Panc1 (cell line): ENCODE data around the gene PITX2. TPM values are rescaled to one million over a fixed set of nuclear protein-coding genes. Genes with fewer than 3 reads are reported as not detected.

Experiments used
- ATAC-seq: fragments of 200-7000 bp; cut with Tn5 transposase; 2 replicates; pipeline ENCODE4 v1.9.1; 2020; ENCODE audit warnings: mild to moderate bottlenecking, moderate library complexity
- BruUV-seq: library from RNA; stranded (reverse); fragments of 400-500 nt; replicated peaks from 2 replicates; lab custom pipeline; 2021; lab: Mats Ljungman, UMichigan
- CTCF ChIA-PET: fragments of 300-600 bp; sonication (Branson Sonifier 250); formaldehyde crosslinking; loops from one replicate; lab custom pipeline; 2022; ENCODE audit warnings: antibody characterized with exemption; lab: Charles Lee
- POLR2A ChIA-PET: fragments of 300-600 bp; sonication (Branson Sonifier 250); formaldehyde crosslinking; loops from one replicate; lab custom pipeline; 2022; ENCODE audit warnings: antibody characterized with exemption; lab: Charles Lee
- DNase-seq: peaks from one replicate; pipeline ENCODE4 v3.0.0-alpha.2; 2010; ENCODE audit warnings: low read depth, low spot score
- H3K27ac ChIP-seq: 2 replicates; pipeline ENCODE4 v1.5.1; 2011; ENCODE audit warnings: mild to moderate bottlenecking, low read length, inconsistent platforms
- H3K27me3 ChIP-seq: fragments of 200-500 bp; sonication (Bioruptor generic); 2 replicates; pipeline ENCODE4 v1.6.0; 2014; ENCODE audit warnings: low read length, inconsistent platforms; ENCODE audit not compliant: control insufficient read depth, insufficient read depth
- H3K36me3 ChIP-seq: fragments of 200-500 bp; sonication (Bioruptor generic); 2 replicates; pipeline ENCODE4 v1.5.1; 2014; ENCODE audit warnings: inconsistent platforms, mild to moderate bottlenecking, low read length, moderate library complexity; ENCODE audit not compliant: control insufficient read depth, insufficient read depth
- H3K4me1 ChIP-seq: 2 replicates; pipeline ENCODE4 v1.5.1; 2011; ENCODE audit warnings: inconsistent platforms, mild to moderate bottlenecking, low read length, moderate library complexity; ENCODE audit not compliant: control insufficient read depth, insufficient read depth
- H3K4me3 ChIP-seq, 2 experiments: 2 replicates each; pipeline ENCODE4 v1.5.1; 2011 to 2012; ENCODE audit warnings: low read depth in 2 of 2, low read length in 2 of 2, mild to moderate bottlenecking in 2 of 2, inconsistent platforms in 1 of 2, moderate library complexity in 1 of 2
- H3K9me3 ChIP-seq: fragments of 200-500 bp; sonication (Bioruptor generic); 2 replicates; pipeline ENCODE4 v1.5.1; 2014; ENCODE audit warnings: low read depth, mild to moderate bottlenecking, inconsistent platforms, low read length, moderate library complexity; ENCODE audit not compliant: control insufficient read depth, insufficient read depth
- CTCF ChIP-seq: fragments of 450-650 bp; IDR thresholded peaks from 2 replicates; pipeline ENCODE4 v1.5.1; 2017; ENCODE audit warnings: mild to moderate bottlenecking
- POLR2AphosphoS5 ChIP-seq: IDR thresholded peaks from 2 replicates; pipeline ENCODE4 v1.6.1; 2012; ENCODE audit warnings: mild to moderate bottlenecking, low read depth, low read length, moderate library complexity
- REST ChIP-seq, 2 experiments: IDR thresholded peaks; 2 replicates each; pipeline ENCODE4 v1.6.1; 2011 to 2012; ENCODE audit warnings: low read depth in 2 of 2, control low read depth in 1 of 2, low read length in 1 of 2, mild to moderate bottlenecking in 1 of 2, moderate library complexity in 1 of 2; ENCODE audit not compliant: insufficient read depth in 1 of 2
- SIN3A ChIP-seq: IDR thresholded peaks from 2 replicates; pipeline ENCODE4 v1.6.1; 2012; ENCODE audit warnings: low read depth, mild to moderate bottlenecking, low read length, moderate library complexity, borderline replicate concordance; ENCODE audit not compliant: insufficient read depth
- TCF7L2 ChIP-seq: IDR thresholded peaks from 2 replicates; pipeline ENCODE4 v1.6.1; 2011; ENCODE audit warnings: mild to moderate bottlenecking, low read depth, low read length, inconsistent platforms
- in situ Hi-C: cut with HindIII; loops from 2 replicates; pipeline ENCODE4 v1.10.0; 2016; ENCODE audit warnings: low sequenced_read_pairs, low pct_unique_long_range_greater_than_20kb
- intact Hi-C: fragments of 100-400 bp; cut with micrococcal nuclease; formaldehyde crosslinking; loops from one replicate; pipeline ENCODE4 v1.10.0; 2022; ENCODE audit not compliant: unreplicated experiment
- total RNA-seq: library from RNA; stranded (reverse); gene quantifications from one replicate; pipeline ENCODE4 v1.2.1, GENCODE V29; 2021; ENCODE audit not compliant: unreplicated experiment

Gene PITX2
- total RNA-seq, 1 experiment from 2014 or later: 0.44 TPM

- POLR2A ChIA-PET: no interaction called here
- Histone ChIP-seq H3K27me3 (no peaks in the 10 kb centered on the region), H3K9me3 (no peaks in the 10 kb centered on the region), H3K36me3 (no peaks in the 10 kb centered on the region), H3K27ac (no peak overlapping the region), H3K4me1 (no peaks in the 10 kb centered on the region), H3K4me3 (no peak overlapping the region)
- in situ Hi-C loops: no loop called here
- no TSS peak for BruUV-seq
- intact Hi-C loops: no loop called here
- no peak for DNase-seq
- ATAC-seq: no peak
- TF ChIP-seq SIN3A (no peak), TCF7L2 (no peak), CTCF (no peak), POLR2AphosphoS5 (no peak), REST (IDR thresholded peaks at IDR 0.05; ENCODE audit: insufficient read depth in 1 of 2, low read depth in 2 of 2, low read length in 1 of 2) (no peak)
- CTCF ChIA-PET: no interaction called here
Measured at GRCh38 chr4:110660755-110661154, 37.9 kb upstream of the PITX2 start.

GRCh38 chr4:110654254-110654635 lies 31.4 kb upstream of the PITX2 start:
- intact Hi-C loops: no loop called here
- TF ChIP-seq CTCF (no peak), TCF7L2 (no peak), POLR2AphosphoS5 (no peak), SIN3A (no peak), REST (IDR thresholded peaks at IDR 0.05; ENCODE audit: insufficient read depth in 1 of 2, low read depth in 2 of 2, low read length in 1 of 2) (no peak)
- CTCF ChIA-PET: no interaction called here

More at GRCh38 chr4:110654254-110654635, 31.4 kb upstream of the PITX2 start:
- ATAC-seq: no peak
- H3K36me3 ChIP-seq: no peaks in the 10 kb centered on the region
- BruUV-seq: no TSS peak
- H3K27me3 ChIP-seq: no peaks in the 10 kb centered on the region
- in situ Hi-C loops: no loop called here
- H3K4me3 ChIP-seq: no peak overlapping the region
- no peak overlapping the region for H3K27ac ChIP-seq
- H3K4me1 ChIP-seq: no peaks in the 10 kb centered on the region
- POLR2A ChIA-PET: no interaction called here
- no peak for DNase-seq
- H3K9me3 ChIP-seq: no peaks in the 10 kb centered on the region
